ENCODE measurements around the gene C14orf119.

Gene C14orf119

DNA sequence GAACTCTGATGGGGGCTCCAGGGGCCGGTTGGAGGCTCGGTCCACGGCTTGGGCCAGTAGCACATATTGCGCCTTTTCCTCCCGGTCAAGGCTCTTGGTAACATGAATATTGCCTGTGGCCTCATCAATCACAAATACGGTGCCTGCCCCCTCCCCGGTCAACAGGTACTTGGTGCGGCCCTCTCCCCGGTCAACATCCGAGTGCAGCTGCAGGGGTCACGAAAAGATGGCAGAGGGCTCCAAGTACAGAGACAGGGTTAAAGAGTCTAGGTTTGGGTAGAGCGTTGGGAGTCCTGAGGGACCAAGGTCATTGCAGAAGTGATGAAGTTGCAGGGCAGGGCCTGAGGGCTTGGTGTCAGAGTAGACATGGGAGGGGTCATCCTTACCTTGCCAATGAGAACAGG, 40.2 kb upstream of the C14orf119 start:
- Histone ChIP-seq H3K4me1 (ENCODE audit: control insufficient read depth, insufficient read depth, low read length) (peaks cover 11% of the 10 kb centered on the region), H3K9me3 (ENCODE audit: control insufficient read depth, insufficient read depth, low read length) (no peaks in the 10 kb centered on the region), H3K4me3 (ENCODE audit: low read depth, low read length) (no peak overlapping the region), H3K27ac (ENCODE audit: low read depth, low read length) (no peak overlapping the region), H3K9ac (ENCODE audit: low read depth, low read length) (no peak overlapping the region), H3K36me3 (ENCODE audit: control insufficient read depth, insufficient read depth, low read length) (peaks cover 26% of the 10 kb centered on the region), H3K27me3 (ENCODE audit: control insufficient read depth, insufficient read depth, low read length) (peaks cover 9% of the 10 kb centered on the region; the same call in 1 of the 2 replicates)

DNA sequence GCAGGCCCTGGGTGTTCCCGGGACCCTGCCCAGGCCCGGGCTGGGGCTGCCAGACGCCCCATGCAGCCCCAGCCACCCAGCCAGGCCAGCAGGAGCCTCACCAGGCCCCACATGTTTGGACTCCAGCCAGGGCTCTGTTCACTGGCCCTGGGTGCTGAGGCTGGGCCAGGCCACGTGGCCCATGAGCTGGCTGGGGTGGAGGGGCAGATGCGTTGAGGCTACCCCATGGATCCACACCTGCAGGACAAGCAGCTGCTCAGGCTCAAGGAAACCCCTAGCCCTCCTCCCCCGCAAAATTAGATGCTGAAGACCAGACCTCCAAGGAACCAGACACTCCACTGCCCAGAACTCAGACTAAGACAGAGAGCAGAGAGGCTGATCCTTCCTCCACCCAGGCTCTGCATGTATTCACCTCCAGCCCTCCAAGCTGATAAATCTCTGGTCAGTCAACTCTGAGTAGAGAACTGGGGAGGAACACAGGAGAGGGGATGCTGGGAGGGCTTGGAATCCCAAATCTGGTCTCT, 39.6 kb upstream of the C14orf119 start:
- Histone ChIP-seq H3K27ac (ENCODE audit: low read depth, low read length) (no peak overlapping the region), H3K9ac (ENCODE audit: low read depth, low read length) (no peak overlapping the region), H3K4me1 (ENCODE audit: control insufficient read depth, insufficient read depth, low read length) (peaks cover 11% of the 10 kb centered on the region), H3K36me3 (ENCODE audit: control insufficient read depth, insufficient read depth, low read length) (peaks cover 32% of the 10 kb centered on the region), H3K9me3 (ENCODE audit: control insufficient read depth, insufficient read depth, low read length) (no peaks in the 10 kb centered on the region), H3K4me3 (ENCODE audit: low read depth, low read length) (no peak overlapping the region; the same call in 1 of the 2 replicates), H3K27me3 (ENCODE audit: control insufficient read depth, insufficient read depth, low read length) (peaks cover 9% of the 10 kb centered on the region; the same call in 1 of the 2 replicates)

DNA sequence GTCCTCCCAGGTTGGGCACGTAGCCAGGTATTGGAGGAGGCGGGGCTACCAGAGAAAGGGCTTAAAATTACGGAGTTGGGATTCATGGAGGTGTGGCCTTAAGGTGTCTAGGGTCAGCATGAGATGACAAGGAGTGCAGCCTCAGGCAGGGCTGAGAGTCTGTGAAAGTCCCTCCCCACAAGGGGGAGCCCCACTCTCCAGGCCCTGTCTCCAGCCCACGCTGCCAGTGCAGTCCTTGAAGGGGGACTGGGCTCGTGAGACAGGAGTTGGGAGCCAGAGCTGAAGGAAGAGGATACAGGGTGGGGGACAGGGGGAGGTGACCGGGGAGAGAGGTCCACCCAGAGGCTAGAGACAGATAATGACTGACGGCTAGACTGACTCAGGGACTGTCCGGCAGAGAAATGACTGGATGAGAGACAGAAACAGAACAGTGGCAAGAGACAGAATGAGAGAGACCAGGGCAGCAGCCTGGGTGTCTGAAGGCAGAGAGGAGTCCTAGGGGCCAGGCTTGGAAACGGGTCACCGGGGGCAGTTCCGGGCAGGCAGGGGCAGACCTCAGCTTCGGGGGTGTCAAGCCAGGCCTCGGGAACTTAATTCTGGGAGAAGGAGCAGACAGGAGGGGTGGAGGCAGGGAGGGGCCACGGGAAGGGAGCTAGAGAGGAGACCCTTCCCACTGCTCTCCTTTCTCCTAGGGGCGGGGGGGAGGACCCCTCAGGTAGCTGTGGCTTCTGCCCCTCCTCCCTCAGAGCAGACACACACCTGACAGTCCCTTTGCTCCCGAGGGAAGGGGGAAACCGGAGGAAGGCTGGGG, 39.0 kb upstream of the C14orf119 start:
- peak overlapping the region; percentile 73 for H3K4me3 ChIP-seq (ENCODE audit: low read depth, low read length)
- no peak overlapping the region for H3K27ac ChIP-seq (ENCODE audit: low read depth, low read length)
- H3K4me1 ChIP-seq (ENCODE audit: control insufficient read depth, insufficient read depth, low read length) = peaks cover 11% of the 10 kb centered on the region
- peaks cover 38% of the 10 kb centered on the region for H3K36me3 ChIP-seq (ENCODE audit: control insufficient read depth, insufficient read depth, low read length)
- H3K9ac ChIP-seq (ENCODE audit: low read depth, low read length) = no peak overlapping the region
- peaks cover 9% of the 10 kb centered on the region; the same call in 1 of the 2 replicates for H3K27me3 ChIP-seq (ENCODE audit: control insufficient read depth, insufficient read depth, low read length)
- no peaks in the 10 kb centered on the region for H3K9me3 ChIP-seq (ENCODE audit: control insufficient read depth, insufficient read depth, low read length)

- H3K36me3 ChIP-seq (ENCODE audit: control insufficient read depth, insufficient read depth, low read length) = peaks cover 44% of the 10 kb centered on the region
- peak within 1 kb of the TSS; percentile 90 for H3K27ac ChIP-seq (ENCODE audit: low read depth, low read length)
- H3K9me3 ChIP-seq (ENCODE audit: control insufficient read depth, insufficient read depth, low read length) = no peaks in the 10 kb centered on the region
- H3K4me1 ChIP-seq (ENCODE audit: control insufficient read depth, insufficient read depth, low read length) = peaks cover 11% of the 10 kb centered on the region
- peak within 1 kb of the TSS; percentile 73 for H3K4me3 ChIP-seq (ENCODE audit: low read depth, low read length)
- peaks cover 9% of the 10 kb centered on the region; the same call in 1 of the 2 replicates for H3K27me3 ChIP-seq (ENCODE audit: control insufficient read depth, insufficient read depth, low read length)
- H3K9ac ChIP-seq (ENCODE audit: low read depth, low read length) = peak within 1 kb of the TSS; percentile 62
Observed at GRCh38 chr14:23056956-23057756, 38.1 kb upstream of the C14orf119 start, which contains the start of gene CDH24. TSS of gene CDH24 (minus strand) at chr14:23057520. CDS start at chr14:23055733, 1,787 bp downstream.

DNA sequence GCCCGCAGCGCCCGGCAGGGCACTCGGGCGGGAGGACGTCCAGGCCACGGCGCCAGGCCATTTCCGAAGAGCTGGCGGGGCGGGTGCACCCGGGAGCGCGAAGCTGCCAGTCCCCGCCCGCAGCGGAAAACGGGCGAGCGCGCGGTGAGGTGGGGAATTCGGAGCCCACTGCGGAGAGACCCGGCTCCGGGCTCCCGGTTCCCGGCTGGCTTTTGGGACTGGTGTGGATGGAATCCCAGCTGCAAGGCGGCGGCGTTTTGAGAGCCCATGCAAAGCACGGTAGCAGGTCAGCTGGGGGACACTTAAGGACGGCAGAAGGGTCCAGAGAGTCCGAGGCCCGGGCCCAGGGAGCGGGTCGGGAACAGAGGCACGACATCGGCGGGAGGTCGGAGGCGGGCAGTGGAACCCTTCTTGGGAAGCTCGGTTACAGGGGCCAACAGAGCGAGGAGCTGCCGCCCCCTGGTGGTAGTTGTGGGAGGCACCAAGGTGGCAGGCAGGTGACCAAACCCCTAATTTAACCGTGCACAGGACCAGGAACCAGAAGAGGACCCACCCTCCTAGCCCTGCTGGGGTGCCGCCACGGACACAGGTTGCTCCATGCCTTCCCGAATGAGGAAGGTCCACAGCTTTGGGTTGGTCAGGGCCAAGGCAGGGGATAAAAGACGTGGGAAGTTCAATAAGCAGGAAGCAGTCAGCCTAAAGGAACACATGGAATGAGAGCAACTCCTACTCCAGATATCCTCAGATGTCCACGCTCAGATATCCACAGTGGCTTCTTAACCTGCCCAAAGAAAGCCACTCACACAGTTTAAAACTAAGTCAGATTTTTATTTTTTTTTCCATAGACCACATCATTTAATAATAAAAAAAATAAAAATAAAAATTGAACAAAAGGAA, 37.3 kb upstream of the C14orf119 start:
- Histone ChIP-seq H3K36me3 (ENCODE audit: control insufficient read depth, insufficient read depth, low read length) (peaks cover 50% of the 10 kb centered on the region), H3K9ac (ENCODE audit: low read depth, low read length) (peak overlapping the region; percentile 62), H3K4me1 (ENCODE audit: control insufficient read depth, insufficient read depth, low read length) (peaks cover 11% of the 10 kb centered on the region), H3K9me3 (ENCODE audit: control insufficient read depth, insufficient read depth, low read length) (no peaks in the 10 kb centered on the region), H3K4me3 (ENCODE audit: low read depth, low read length) (peak overlapping the region; percentile 73), H3K27ac (ENCODE audit: low read depth, low read length) (peak overlapping the region; percentile 90), H3K27me3 (ENCODE audit: control insufficient read depth, insufficient read depth, low read length) (peaks cover 9% of the 10 kb centered on the region; the same call in 1 of the 2 replicates)

- H3K27ac ChIP-seq (ENCODE audit: low read depth, low read length) = peak overlapping the region; percentile 8
- H3K36me3 ChIP-seq (ENCODE audit: control insufficient read depth, insufficient read depth, low read length) = peaks cover 51% of the 10 kb centered on the region
- H3K9ac ChIP-seq (ENCODE audit: low read depth, low read length) = no peak overlapping the region
- no peak overlapping the region for H3K4me3 ChIP-seq (ENCODE audit: low read depth, low read length)
- H3K9me3 ChIP-seq (ENCODE audit: control insufficient read depth, insufficient read depth, low read length) = no peaks in the 10 kb centered on the region
- H3K4me1 ChIP-seq (ENCODE audit: control insufficient read depth, insufficient read depth, low read length) = peaks cover 11% of the 10 kb centered on the region
- H3K27me3 ChIP-seq (ENCODE audit: control insufficient read depth, insufficient read depth, low read length) = peaks cover 9% of the 10 kb centered on the region; the same call in 1 of the 2 replicates
Observed at GRCh38 chr14:23058654-23059504, 36.4 kb upstream of the C14orf119 start.

DNA sequence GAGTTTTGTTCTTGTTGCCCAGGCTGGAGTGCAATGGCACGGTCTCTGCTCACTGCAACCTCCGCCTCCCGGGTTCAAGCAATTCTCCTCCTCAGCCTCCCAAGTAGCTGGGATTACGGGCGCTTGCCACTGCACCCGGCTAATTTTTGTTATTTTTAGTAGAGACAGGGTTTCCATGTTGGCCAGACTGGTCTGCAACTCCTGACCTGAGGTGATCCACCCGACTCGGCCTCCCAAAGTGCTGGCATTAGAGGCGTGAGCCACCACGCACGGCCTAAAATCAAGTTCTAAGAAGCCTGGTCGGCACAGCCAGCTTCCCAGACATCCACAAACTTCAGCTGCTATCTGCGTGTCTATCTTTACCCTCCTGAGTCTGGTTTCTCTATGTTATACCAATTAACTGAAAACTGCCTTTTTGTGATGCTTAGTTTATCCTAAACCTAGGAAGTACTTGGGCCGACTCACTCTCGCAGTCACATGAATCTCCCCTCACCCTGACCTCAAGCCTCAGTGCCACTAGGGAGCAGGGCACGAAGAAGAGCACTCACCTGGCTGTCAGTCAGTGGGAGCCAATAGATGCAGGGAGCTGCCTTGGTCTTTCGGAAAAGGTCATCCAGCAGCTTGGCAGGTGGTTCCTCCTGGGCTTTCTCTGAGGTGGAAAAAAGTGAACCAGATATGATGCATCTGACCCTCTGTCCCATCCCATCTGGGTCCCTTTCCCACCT, 34.6 kb upstream of the C14orf119 start:
- Histone ChIP-seq H3K4me3 (ENCODE audit: low read depth, low read length) (no peak overlapping the region), H3K36me3 (ENCODE audit: control insufficient read depth, insufficient read depth, low read length) (peaks cover 67% of the 10 kb centered on the region), H3K27ac (ENCODE audit: low read depth, low read length) (no peak overlapping the region), H3K9ac (ENCODE audit: low read depth, low read length) (no peak overlapping the region), H3K27me3 (ENCODE audit: control insufficient read depth, insufficient read depth, low read length) (peaks cover 9% of the 10 kb centered on the region; the same call in 1 of the 2 replicates), H3K9me3 (ENCODE audit: control insufficient read depth, insufficient read depth, low read length) (no peaks in the 10 kb centered on the region), H3K4me1 (ENCODE audit: control insufficient read depth, insufficient read depth, low read length) (peaks cover 10% of the 10 kb centered on the region)

DNA sequence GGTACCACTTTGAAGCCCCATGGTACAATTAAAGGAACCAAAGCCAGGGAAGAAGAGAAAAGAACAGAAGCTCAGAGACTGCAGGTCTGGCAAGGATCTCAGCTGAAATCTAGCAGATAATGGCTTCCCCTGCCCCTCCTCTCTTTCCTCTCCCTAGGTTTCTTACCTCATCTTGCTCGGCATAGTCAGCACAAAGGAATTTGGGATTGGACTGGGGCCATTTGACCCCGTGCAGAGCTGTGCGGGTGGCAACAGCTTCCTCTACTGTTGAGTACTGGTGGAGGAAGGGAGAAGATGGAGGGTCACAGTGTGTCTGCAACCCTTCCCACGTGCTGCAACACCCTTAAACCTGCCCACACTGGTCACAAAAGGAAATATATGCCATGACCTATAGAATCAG, 33.3 kb upstream of the C14orf119 start:
- H3K4me3 ChIP-seq (ENCODE audit: low read depth, low read length) = no peak overlapping the region
- no peaks in the 10 kb centered on the region for H3K9me3 ChIP-seq (ENCODE audit: control insufficient read depth, insufficient read depth, low read length)
- no peak overlapping the region for H3K9ac ChIP-seq (ENCODE audit: low read depth, low read length)
- peaks cover 80% of the 10 kb centered on the region for H3K36me3 ChIP-seq (ENCODE audit: control insufficient read depth, insufficient read depth, low read length)
- peak overlapping the region; percentile 42 for H3K27ac ChIP-seq (ENCODE audit: low read depth, low read length)
- H3K27me3 ChIP-seq (ENCODE audit: control insufficient read depth, insufficient read depth, low read length) = peaks cover 1% of the 10 kb centered on the region; the same call in 1 of the 2 replicates
- H3K4me1 ChIP-seq (ENCODE audit: control insufficient read depth, insufficient read depth, low read length) = no peaks in the 10 kb centered on the region

- Histone ChIP-seq H3K4me3 (ENCODE audit: low read depth, low read length) (no peak overlapping the region), H3K9me3 (ENCODE audit: control insufficient read depth, insufficient read depth, low read length) (no peaks in the 10 kb centered on the region), H3K27me3 (ENCODE audit: control insufficient read depth, insufficient read depth, low read length) (no peaks in the 10 kb centered on the region), H3K36me3 (ENCODE audit: control insufficient read depth, insufficient read depth, low read length) (peaks cover 95% of the 10 kb centered on the region), H3K9ac (ENCODE audit: low read depth, low read length) (no peak overlapping the region), H3K27ac (ENCODE audit: low read depth, low read length) (no peak overlapping the region), H3K4me1 (ENCODE audit: control insufficient read depth, insufficient read depth, low read length) (peaks cover 4% of the 10 kb centered on the region; the same call in 1 of the 2 replicates)
Observed at GRCh38 chr14:23063601-23064000, 31.7 kb upstream of the C14orf119 start.
